HG02763 (cell line): ENCODE data around the gene YPEL2.

Source experiments
- ATAC-seq: cut with Tn5 transposase; IDR thresholded peaks from one replicate; pipeline ENCODE4 v1.9.1; 2021; ENCODE audit warnings: mild to moderate bottlenecking, moderate library complexity; ENCODE audit not compliant: unreplicated experiment

The YPEL2 gene

GRCh38 chr17:59330053-59330942 is 1.2 kb upstream of the YPEL2 start:
- ATAC-seq: no peak

- no peak for ATAC-seq
Observed at GRCh38 chr17:59331929-59332748, 684 bp downstream of the YPEL2 start.

DNA sequence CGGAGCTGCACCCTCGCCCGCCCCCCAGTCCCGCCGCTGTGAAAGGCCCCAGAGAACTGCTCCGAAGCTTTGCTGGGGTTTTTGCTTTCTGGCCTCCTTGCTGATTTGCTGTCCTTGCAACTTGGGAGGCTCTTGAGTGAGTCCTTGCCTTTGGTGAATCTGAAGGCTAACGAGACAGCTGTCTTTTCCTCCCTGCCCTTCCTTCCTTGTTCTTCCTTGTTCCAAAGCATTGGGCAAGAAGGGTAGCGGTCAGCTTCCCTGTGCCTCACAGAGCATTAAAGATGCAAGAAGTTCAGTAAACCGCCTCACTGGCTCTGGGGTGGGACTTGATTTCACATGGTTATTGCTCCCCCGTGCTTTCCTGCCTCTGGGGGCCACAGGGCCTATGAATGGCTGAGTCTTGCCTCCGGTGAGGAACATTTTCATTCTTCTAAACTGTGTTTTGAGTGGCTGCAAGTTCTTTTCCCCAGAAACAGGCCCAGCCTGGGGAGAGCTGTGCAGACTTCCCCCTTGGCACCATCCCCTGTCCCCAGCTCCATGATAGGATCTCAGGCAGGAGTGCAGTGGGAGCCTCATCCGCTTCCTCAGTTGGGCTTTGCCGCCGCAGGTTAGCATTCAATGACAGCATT is 1.4 kb downstream of the YPEL2 start:
- no peak for ATAC-seq

GRCh38 chr17:59333836-59334235 is 2.4 kb downstream of the YPEL2 start:
- ATAC-seq: no peak

- ATAC-seq: no peak
Observed at GRCh38 chr17:59335685-59336084, 4.2 kb downstream of the YPEL2 start.

DNA sequence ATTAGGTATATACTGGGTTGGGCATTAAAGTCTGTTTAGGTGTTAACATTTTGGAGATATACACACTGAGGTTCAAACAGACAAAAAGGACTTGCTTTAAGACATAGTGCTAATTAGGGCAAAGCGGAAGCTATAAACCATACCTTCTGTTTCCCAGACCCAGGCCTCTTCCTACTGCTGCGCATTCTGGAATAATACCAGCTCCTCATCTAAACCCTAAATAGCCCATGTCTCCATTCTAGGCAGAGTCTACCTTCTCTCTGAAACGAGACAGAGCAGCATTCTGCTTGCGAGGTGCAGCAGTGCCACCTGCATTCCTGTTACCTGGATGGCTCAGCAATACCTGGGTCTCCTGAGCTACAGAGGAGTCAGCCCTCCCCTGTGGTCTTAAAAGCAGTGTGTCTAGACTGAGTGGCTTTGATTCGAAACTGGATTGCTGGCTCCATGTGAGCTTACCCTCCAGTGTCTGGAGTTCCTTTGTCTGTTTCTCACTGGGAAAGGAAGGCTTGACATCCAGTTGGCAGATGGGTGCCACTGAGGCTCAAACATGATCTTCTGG is 6.4 kb downstream of the YPEL2 start:
- ATAC-seq: no peak

DNA sequence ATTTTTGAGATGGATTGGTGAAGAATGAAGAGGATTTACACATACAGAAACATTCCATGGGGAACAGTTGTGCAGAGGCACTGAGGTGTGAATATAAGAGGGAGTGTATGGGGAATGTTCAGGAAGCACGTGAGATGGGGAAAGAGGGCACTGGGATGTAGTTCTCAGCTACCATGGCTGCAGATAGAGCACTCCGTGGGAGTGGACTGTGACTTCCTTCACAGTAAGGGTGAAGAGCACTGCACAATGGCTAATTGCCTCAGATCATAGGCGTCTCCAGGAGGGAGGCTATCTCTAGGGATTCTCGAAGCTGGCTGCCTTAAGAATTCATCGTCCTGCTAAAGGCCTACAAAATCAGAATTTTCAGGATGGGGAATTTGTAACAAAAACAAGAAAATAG is 7.0 kb downstream of the YPEL2 start:
- no peak for ATAC-seq

GRCh38 chr17:59341922-59342321 is 10.5 kb downstream of the YPEL2 start:
- ATAC-seq: no peak

DNA sequence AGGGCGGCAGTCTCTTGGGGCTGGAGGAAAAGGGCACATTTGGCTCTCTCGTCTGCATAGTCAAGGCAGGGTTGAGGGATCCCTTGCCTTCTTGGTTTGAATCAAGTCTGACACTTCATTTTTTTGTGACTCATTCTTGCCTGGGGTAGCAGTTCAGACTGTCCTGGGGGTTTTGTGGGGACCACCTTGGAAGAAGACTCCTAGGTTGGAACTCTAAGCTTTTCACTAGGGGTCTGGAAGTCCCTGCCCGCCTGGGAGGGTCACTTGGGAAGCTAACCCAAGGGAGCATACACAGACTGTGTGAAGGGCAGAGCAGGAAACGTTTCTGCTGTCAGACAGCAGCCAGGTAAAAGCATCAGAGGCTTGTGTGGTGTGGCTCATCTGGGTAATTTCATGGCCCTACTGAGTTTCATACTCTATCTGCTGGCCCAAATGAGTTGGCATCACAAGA is 11.3 kb downstream of the YPEL2 start:
- no peak for ATAC-seq

GRCh38 chr17:59345476-59345875 is 14.0 kb downstream of the YPEL2 start:
- no peak for ATAC-seq

DNA sequence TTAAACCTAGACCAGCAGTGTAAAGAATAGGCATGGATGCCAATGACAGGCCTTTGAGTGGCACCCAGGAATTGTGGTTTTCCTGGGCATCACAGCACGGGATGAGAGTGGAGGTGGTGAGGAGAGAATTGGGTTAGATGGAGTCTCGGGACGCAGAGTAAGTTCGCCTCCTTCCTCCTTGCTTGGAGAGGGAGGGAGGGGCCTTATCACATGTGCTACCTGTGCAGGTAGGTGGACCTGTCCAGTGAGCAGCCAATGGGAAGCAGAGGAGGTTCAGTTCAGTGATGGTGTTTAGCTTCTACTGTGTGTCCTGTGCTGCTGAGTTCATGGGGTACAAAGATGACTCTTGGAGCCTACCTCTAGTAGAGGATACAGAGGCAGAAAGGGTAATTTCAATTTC is 14.9 kb downstream of the YPEL2 start:
- no peak for ATAC-seq

- ATAC-seq: no peak
Observed at GRCh38 chr17:59346876-59347407, 15.5 kb downstream of the YPEL2 start.

DNA sequence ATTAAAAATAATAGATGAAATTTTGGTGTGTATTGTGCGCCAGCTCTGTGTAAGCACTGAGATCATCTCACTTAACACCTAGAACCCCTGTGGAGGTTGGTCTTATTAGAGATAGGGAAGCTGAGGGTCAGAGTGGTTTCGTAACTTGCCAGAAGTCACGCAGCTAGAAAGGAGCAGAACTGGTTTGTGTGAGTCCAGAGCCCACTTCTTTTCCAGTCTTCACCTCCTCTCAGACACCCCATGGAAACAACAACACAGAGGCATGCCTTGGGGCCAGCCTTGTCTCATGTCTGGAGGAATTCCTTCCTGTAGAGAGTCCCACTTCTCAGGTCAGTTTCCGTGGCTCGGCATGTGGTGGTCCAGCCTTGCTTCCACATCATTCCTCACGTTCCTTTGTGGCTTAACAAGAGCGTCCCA is 16.5 kb downstream of the YPEL2 start:
- no peak for ATAC-seq

GRCh38 chr17:59349178-59349577 is 17.7 kb downstream of the YPEL2 start:
- no peak for ATAC-seq

GRCh38 chr17:59353106-59353854 is 21.8 kb downstream of the YPEL2 start:
- no peak for ATAC-seq

GRCh38 chr17:59353936-59354755 is 22.7 kb downstream of the YPEL2 start:
- no peak for ATAC-seq

GRCh38 chr17:59355030-59355701 is 23.7 kb downstream of the YPEL2 start:
- ATAC-seq: no peak

DNA sequence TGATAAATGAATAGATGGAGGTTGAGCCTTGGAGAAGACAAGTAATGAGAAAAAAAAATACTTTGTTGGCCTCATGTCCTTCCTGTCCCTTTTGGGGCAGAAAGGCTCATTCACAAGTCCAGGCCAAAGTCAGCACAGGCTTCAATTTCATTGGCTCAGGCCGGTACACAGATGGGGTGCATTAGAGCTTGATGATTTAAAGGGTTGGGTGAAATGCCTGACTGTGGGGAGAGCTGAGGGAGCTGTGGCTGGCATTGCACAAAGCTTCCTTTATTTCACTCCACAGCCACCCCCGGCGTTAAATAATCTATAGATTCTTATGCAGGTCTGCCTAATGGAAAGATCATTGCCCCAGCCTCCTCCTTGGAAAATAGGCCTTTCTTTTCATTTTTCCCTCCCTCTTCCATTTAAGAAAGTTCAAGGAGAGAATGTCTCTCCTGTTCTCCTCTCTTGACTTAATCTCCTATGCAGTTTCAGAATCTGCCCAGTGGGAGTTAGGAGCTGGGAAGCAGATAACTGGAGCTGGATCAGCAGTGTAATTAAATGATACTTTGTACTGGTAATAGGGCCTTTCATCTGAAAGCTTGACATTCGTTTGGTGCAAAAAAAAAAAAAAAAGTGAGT is 24.4 kb downstream of the YPEL2 start:
- ATAC-seq: no peak
